MCF 10A (cell line): ENCODE data around the gene PIP5KL1. TPM values are rescaled to one million over a fixed set of nuclear protein-coding genes. Genes with fewer than 3 reads are reported as not detected.

Experiments
- BruUV-seq: library from RNA; stranded (reverse); fragments of 400-500 nt; replicated peaks from 2 replicates; lab custom pipeline; 2021; lab: Mats Ljungman, UMichigan
- CTCF ChIA-PET: fragments of 300-600 bp; sonication (Branson Sonifier 250); formaldehyde crosslinking; extraction: SDS; loops from one replicate; lab custom pipeline; 2021; ENCODE audit warnings: antibody characterized with exemption, inconsistent platforms; lab: Yijun Ruan, JAX
- POLR2A ChIA-PET: fragments of 300-600, 350-650 bp; sonication (Branson Sonifier 250); formaldehyde crosslinking; extraction: SDS; loops from one replicate; lab custom pipeline; 2020; ENCODE audit warnings: antibody characterized with exemption, inconsistent platforms; lab: Yijun Ruan, JAX
- DNase-seq: peaks from one replicate; pipeline ENCODE4 v3.0.0-alpha.2; 2018; ENCODE audit not compliant: unreplicated experiment
- H3K27ac Mint-ChIP-seq: one replicate; pipeline ENCODE4 v1.8.0; 2022; ENCODE audit warnings: mild to moderate bottlenecking, low read depth, mixed read lengths; ENCODE audit not compliant: unreplicated experiment
- H3K27me3 Mint-ChIP-seq: one replicate; pipeline ENCODE4 v1.8.0; 2022; ENCODE audit warnings: mixed read lengths; ENCODE audit not compliant: insufficient read depth, unreplicated experiment
- H3K36me3 Mint-ChIP-seq: one replicate; pipeline ENCODE4 v1.8.0; 2022; ENCODE audit warnings: mild to moderate bottlenecking, moderate library complexity, mixed read lengths; ENCODE audit not compliant: insufficient read depth, unreplicated experiment
- H3K4me1 Mint-ChIP-seq: one replicate; pipeline ENCODE4 v1.8.0; 2022; ENCODE audit warnings: mixed read lengths; ENCODE audit not compliant: insufficient read depth, unreplicated experiment
- H3K4me3 Mint-ChIP-seq: one replicate; pipeline ENCODE4 v1.8.0; 2022; ENCODE audit warnings: mild to moderate bottlenecking, moderate library complexity, mixed read lengths; ENCODE audit not compliant: unreplicated experiment
- H3K9me3 Mint-ChIP-seq: one replicate; pipeline ENCODE4 v1.8.0; 2022; ENCODE audit warnings: mixed read lengths; ENCODE audit not compliant: unreplicated experiment
- intact Hi-C: fragments of 100-400 bp; cut with micrococcal nuclease; formaldehyde crosslinking; loops from 2 replicates; pipeline ENCODE4 v1.14.1; 2022
- total RNA-seq: library from RNA; stranded (reverse); gene quantifications from 2 replicates; pipeline ENCODE4 v1.2.3, GENCODE V29; 2022
- TF ChIP-seq, protein P1 (sequence below): fragments of 200-600 bp; IDR thresholded peaks from one replicate; pipeline ENCODE4 v1.8.0; 2022; ENCODE audit warnings: antibody characterized with exemption, mild to moderate bottlenecking; ENCODE audit not compliant: unreplicated experiment

PIP5KL1 gene
- total RNA-seq, 1 experiment from 2014 or later: 4.0 TPM

DNA sequence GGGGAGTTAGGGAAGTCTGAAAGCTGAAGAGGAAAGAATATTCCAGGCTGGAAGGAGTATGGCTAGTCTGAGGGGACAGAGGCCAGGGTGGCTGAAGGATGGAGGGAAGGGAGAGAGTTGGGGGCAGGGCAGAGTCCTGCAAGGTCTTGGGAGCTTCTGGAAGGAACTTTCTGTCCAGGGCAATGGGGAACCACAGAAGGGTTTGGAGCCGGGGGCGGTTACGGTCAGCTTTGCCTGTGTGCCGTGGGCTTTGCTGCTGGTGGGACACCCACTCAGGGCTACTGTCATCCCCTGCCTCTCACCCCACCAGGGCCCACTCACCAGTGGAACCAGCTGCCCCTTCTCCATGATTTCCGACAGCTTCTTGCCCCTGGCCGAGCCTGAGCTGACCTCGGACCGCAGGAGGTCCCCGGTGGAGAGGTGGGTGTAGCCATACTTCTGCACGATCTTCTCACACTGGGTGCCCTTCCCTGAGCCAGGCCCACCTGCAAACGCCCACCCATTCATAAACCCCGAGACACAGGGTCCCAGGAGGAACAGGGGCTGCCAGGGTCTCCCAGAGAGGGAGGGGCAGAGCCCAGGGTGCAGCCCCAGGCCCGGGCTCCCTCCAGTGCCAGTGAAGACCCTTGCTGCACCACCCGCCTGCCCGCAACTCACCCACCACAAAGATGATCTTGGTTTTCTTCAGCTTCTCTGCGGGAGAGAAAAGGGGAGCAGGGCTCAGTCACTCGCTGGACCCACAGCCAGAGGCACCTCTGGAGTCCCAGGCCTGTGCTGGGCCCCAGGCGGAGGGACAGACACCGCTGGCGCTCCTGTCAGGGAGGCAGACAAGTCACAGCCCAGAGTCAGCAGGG is 58.0 kb downstream of the PIP5KL1 start:
- Mint-ChIP-seq H3K36me3 (peaks cover 11% of the 10 kb centered on the region), H3K27me3 (no peaks in the 10 kb centered on the region), H3K4me1 (peaks cover 9% of the 10 kb centered on the region), H3K27ac (no peak overlapping the region), H3K9me3 (no peaks in the 10 kb centered on the region), H3K4me3 (no peak overlapping the region)
- ChIA-PET CTCF (interaction anchor here (0.6 to 1.9 kb wide), 9 partner anchors 8 to 138 kb away, joined by 3 to 7 read pairs (median 3); partner anchors contain the start of gene TOR2A), POLR2A (no interaction called here)
- TF ChIP-seq, protein P1, sequence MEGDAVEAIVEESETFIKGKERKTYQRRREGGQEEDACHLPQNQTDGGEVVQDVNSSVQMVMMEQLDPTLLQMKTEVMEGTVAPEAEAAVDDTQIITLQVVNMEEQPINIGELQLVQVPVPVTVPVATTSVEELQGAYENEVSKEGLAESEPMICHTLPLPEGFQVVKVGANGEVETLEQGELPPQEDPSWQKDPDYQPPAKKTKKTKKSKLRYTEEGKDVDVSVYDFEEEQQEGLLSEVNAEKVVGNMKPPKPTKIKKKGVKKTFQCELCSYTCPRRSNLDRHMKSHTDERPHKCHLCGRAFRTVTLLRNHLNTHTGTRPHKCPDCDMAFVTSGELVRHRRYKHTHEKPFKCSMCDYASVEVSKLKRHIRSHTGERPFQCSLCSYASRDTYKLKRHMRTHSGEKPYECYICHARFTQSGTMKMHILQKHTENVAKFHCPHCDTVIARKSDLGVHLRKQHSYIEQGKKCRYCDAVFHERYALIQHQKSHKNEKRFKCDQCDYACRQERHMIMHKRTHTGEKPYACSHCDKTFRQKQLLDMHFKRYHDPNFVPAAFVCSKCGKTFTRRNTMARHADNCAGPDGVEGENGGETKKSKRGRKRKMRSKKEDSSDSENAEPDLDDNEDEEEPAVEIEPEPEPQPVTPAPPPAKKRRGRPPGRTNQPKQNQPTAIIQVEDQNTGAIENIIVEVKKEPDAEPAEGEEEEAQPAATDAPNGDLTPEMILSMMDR: no peak
- no peak for DNase-seq
- intact Hi-C loops: no loop called here
- no TSS peak for BruUV-seq

DNA sequence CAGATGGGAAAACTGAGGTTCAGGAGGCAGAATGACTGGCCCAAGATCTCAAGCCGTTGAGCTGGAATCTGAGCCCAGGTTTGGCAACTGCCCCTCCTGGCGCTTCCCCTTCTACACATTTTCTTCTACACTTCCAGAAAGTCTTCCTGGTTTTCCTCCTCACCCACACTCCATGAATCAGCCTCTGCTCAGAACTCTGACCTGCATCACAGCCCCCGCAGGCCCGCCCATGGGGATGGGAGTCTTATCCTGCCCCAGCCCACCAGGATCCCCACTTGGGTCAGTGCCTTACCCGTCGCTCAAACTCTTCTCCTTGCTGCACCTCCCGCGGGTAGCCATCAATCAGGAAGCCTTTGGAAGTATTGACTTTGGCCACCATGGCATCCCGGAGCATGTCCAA is 59.0 kb downstream of the PIP5KL1 start:
- ChIA-PET CTCF (interaction anchor here (1.5 to 2.9 kb wide), 3 partner anchors 50 to 87 kb away, joined by 8 to 19 read pairs (median 13); no protein-coding TSS in a partner anchor), POLR2A (interaction anchor here (0.6 to 1.0 kb wide), 2 partner anchors 71 to 86 kb away, joined by 3 to 4 read pairs; partner anchors contain the start of gene CDK9)
- Mint-ChIP-seq H3K4me3 (no peak overlapping the region), H3K4me1 (peaks cover 9% of the 10 kb centered on the region), H3K27me3 (no peaks in the 10 kb centered on the region), H3K36me3 (peaks cover 7% of the 10 kb centered on the region), H3K9me3 (no peaks in the 10 kb centered on the region), H3K27ac (no peak overlapping the region)
- no TSS peak for BruUV-seq
- intact Hi-C loops: no loop called here
- no peak for DNase-seq
- TF ChIP-seq, protein P1: no peak

DNA sequence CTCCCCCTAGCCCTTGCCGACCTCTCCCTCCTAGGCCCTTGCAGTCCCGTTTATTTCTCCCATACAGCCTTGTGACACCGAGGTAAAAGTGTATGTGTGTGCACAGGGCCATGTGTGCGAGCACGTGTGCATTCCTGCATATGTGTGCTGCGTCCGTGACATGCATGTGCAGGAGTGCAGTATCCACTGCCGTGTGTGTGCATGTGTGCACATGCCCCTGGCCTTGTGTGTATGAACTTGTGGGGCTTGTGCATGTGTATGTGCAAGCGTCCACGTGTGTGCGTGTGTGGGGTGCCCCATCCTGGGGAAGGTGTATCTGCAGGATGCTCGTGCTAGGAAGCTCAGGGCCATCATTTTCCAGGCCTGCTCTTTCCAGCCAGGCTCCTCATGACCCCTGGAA is 59.7 kb downstream of the PIP5KL1 start:
- intact Hi-C loops: loop anchor here (1.0 kb wide), 3 partner anchors 85 to 281 kb away; partner anchors contain the start of genes CDK9 and TOR2A
- peaks cover 8% of the 10 kb centered on the region for H3K36me3 Mint-ChIP-seq
- H3K4me1 Mint-ChIP-seq: peaks cover 8% of the 10 kb centered on the region
- H3K27me3 Mint-ChIP-seq: no peaks in the 10 kb centered on the region
- no peak overlapping the region for H3K27ac Mint-ChIP-seq
- no TSS peak for BruUV-seq
- CTCF ChIA-PET: interaction anchor here (0.6 to 2.9 kb wide), 14 partner anchors 10 to 286 kb away, joined by 3 to 19 read pairs (median 6); partner anchors contain the start of genes ENG and TOR2A
- no peak for DNase-seq
- TF ChIP-seq, protein P1: no peak
- POLR2A ChIA-PET: interaction anchor here (0.6 to 1.0 kb wide), 2 partner anchors 45 to 85 kb away, joined by 3 read pairs; partner anchors contain the start of gene CDK9
- no peaks in the 10 kb centered on the region for H3K9me3 Mint-ChIP-seq
- H3K4me3 Mint-ChIP-seq: no peak overlapping the region

Other genes with a start within 250 kb of the PIP5KL1 start
- not detected in 2 replicates for gene CFAP157, start 223.8 kb downstream of the PIP5KL1 start, total RNA-seq
- 35.2 and 37.8 TPM in 2 replicates for gene PTRH1, start 215.1 kb downstream of the PIP5KL1 start, total RNA-seq
- 0.19 and 0.32 TPM in 2 replicates for gene TTC16, start 214.7 kb downstream of the PIP5KL1 start, total RNA-seq
- 8.4 and 11.3 TPM in 2 replicates for gene TOR2A, start 195.5 kb downstream of the PIP5KL1 start, total RNA-seq
- gene SH2D3C, start 152.1 kb downstream of the PIP5KL1 start, total RNA-seq: not detected in 2 replicates
- gene CDK9, start 144.7 kb downstream of the PIP5KL1 start, total RNA-seq: 62.1 and 84.0 TPM in 2 replicates
- 130 and 131 TPM in 2 replicates for gene FPGS, start 127.9 kb downstream of the PIP5KL1 start, total RNA-seq
- gene ENG, start 76.1 kb downstream of the PIP5KL1 start, total RNA-seq: 19.2 and 22.1 TPM in 2 replicates
- 75.9 and 94.3 TPM in 2 replicates for gene AK1, start 53.1 kb downstream of the PIP5KL1 start, total RNA-seq
- gene ST6GALNAC6, start 31.2 kb downstream of the PIP5KL1 start, total RNA-seq: 16.5 and 17.6 TPM in 2 replicates
- gene ST6GALNAC4, start 13.7 kb downstream of the PIP5KL1 start, total RNA-seq: 36.3 and 39.5 TPM in 2 replicates
- 41.5 and 41.8 TPM in 2 replicates for gene DPM2, start 7.1 kb upstream of the PIP5KL1 start, total RNA-seq
- gene EEIG1, start 50.2 kb upstream of the PIP5KL1 start, total RNA-seq: 17.5 and 23.9 TPM in 2 replicates
- 15.8 and 17.1 TPM in 2 replicates for gene NAIF1, start 136.5 kb upstream of the PIP5KL1 start, total RNA-seq
- 11.1 and 15.5 TPM in 2 replicates for gene SLC25A25, start 137.5 kb upstream of the PIP5KL1 start, total RNA-seq
- 114 and 130 TPM in 2 replicates for gene PTGES2, start 197.0 kb upstream of the PIP5KL1 start, total RNA-seq
- 7.7 and 41.6 TPM in 2 replicates for gene LCN2, start 218.7 kb upstream of the PIP5KL1 start, total RNA-seq
- gene BBLN, start 229.5 kb upstream of the PIP5KL1 start, total RNA-seq: 68.6 and 70.4 TPM in 2 replicates